GM23338 (cell line): ENCODE data around the gene HOXD4. TPM values are rescaled to one million over a fixed set of nuclear protein-coding genes. Genes with fewer than 3 reads are reported as not detected.

Source experiments
- ATAC-seq: fragments of 200-7000 bp; cut with Tn5 transposase; 3 replicates; pipeline ENCODE4 v1.9.1; 2020
- DNase-seq: peaks from one replicate; pipeline ENCODE4 v3.0.0-alpha.2; 2015; ENCODE audit warnings: low spot score
- H2AFZ ChIP-seq: fragments of 200-600 bp; sonication (generic); 2 replicates; pipeline ENCODE4 v1.8.0; 2016; ENCODE audit warnings: antibody characterized with exemption, mild to moderate bottlenecking, moderate library complexity
- H3F3A ChIP-seq: fragments of 200-600 bp; sonication (generic); replicated peaks from 2 replicates; pipeline ENCODE4 v1.8.0; 2017; ENCODE audit warnings: antibody characterized with exemption, mixed run types, low read depth
- H3K27ac ChIP-seq: fragments of 200-600 bp; sonication (generic); 2 replicates; pipeline ENCODE4 v1.6.1; 2016; ENCODE audit warnings: low read depth
- H3K27me3 ChIP-seq: fragments of 200-600 bp; sonication (generic); 2 replicates; pipeline ENCODE4 v1.8.0; 2016; ENCODE audit warnings: mild to moderate bottlenecking, mixed run types, moderate library complexity; ENCODE audit not compliant: insufficient read depth
- H3K36me3 ChIP-seq: fragments of 200-600 bp; sonication (generic); 2 replicates; pipeline ENCODE4 v1.8.0; 2016; ENCODE audit warnings: mild to moderate bottlenecking; ENCODE audit not compliant: insufficient read depth
- H3K4me1 ChIP-seq: fragments of 200-600 bp; sonication (generic); 2 replicates; pipeline ENCODE4 v1.8.0; 2016; ENCODE audit warnings: mild to moderate bottlenecking, moderate library complexity; ENCODE audit not compliant: insufficient read depth
- H3K4me2 ChIP-seq: fragments of 200-600 bp; sonication (generic); 2 replicates; pipeline ENCODE4 v1.7.1; 2017; ENCODE audit warnings: mixed run types
- H3K4me3 ChIP-seq: fragments of 200-600 bp; sonication (generic); 2 replicates; pipeline ENCODE4 v1.6.1; 2016; ENCODE audit warnings: mixed run types
- H3K79me2 ChIP-seq: fragments of 200-600 bp; sonication (generic); replicated peaks from 2 replicates; pipeline ENCODE4 v1.8.0; 2017; ENCODE audit warnings: mild to moderate bottlenecking; ENCODE audit not compliant: insufficient read depth
- H3K9me2 ChIP-seq: fragments of 200-600 bp; sonication (generic); 2 replicates; pipeline ENCODE4 v1.8.0; 2017; ENCODE audit not compliant: insufficient read depth
- H4K20me1 ChIP-seq: fragments of 200-600 bp; sonication (generic); replicated peaks from 2 replicates; pipeline ENCODE4 v1.8.0; 2017; ENCODE audit warnings: mild to moderate bottlenecking; ENCODE audit not compliant: insufficient read depth
- H3K27ac Mint-ChIP-seq: 2 replicates; pipeline ENCODE4 v1.8.0; 2020; ENCODE audit warnings: inconsistent platforms, mild to moderate bottlenecking, moderate library complexity, mixed read lengths
- H3K27me3 Mint-ChIP-seq: 3 replicates; pipeline ENCODE4 v1.8.0; 2022; ENCODE audit warnings: low read depth, mild to moderate bottlenecking, moderate library complexity, mixed read lengths, inconsistent platforms; ENCODE audit not compliant: insufficient read depth, poor library complexity
- H3K36me3 Mint-ChIP-seq: 3 replicates; pipeline ENCODE4 v1.8.0; 2021; ENCODE audit warnings: low read depth, mild to moderate bottlenecking, inconsistent platforms, moderate library complexity, mixed read lengths
- H3K4me1 Mint-ChIP-seq: 3 replicates; pipeline ENCODE4 v1.8.0; 2020; ENCODE audit warnings: mild to moderate bottlenecking, inconsistent platforms, mixed read lengths
- H3K4me3 Mint-ChIP-seq: 3 replicates; pipeline ENCODE4 v1.8.0; 2021; ENCODE audit warnings: moderate library complexity, mild to moderate bottlenecking, inconsistent platforms, mixed read lengths
- H3K9me3 Mint-ChIP-seq: 3 replicates; pipeline ENCODE4 v1.8.0; 2020; ENCODE audit warnings: moderate library complexity, mild to moderate bottlenecking, inconsistent platforms, mixed read lengths
- CTCF ChIP-seq, 2 experiments: fragments of 200-600 bp in 1 of 2; sonication (generic) in 1 of 2; conservative IDR thresholded peaks; 2 replicates each; pipeline versions ENCODE4 v1.5.1 to v1.6.1; 2016 to 2017; ENCODE audit warnings: antibody characterized with exemption in 2 of 2, low read depth in 2 of 2, mild to moderate bottlenecking in 2 of 2, moderate library complexity in 1 of 2
- EZH2 ChIP-seq: fragments of 200-600 bp; sonication (generic); IDR thresholded peaks from one replicate; pipeline ENCODE4 v1.8.0; 2017; ENCODE audit warnings: antibody characterized with exemption, mild to moderate bottlenecking, low read depth; ENCODE audit not compliant: unreplicated experiment
- NANOG ChIP-seq: IDR thresholded peaks from 2 replicates; pipeline ENCODE4 v1.6.1; 2016; ENCODE audit warnings: antibody characterized with exemption, borderline replicate concordance
- STAT1 ChIP-seq: IDR thresholded peaks from one replicate; pipeline ENCODE4 v1.6.1; 2016; ENCODE audit warnings: antibody characterized with exemption; ENCODE audit not compliant: unreplicated experiment
- ZNF114 ChIP-seq: fragments of 250-450 bp; sonication (Bioruptor Pico); IDR thresholded peaks from 2 replicates; pipeline ENCODE4 v1.5.0; 2020; ENCODE audit warnings: mild to moderate bottlenecking, moderate library complexity
- ZNF331 ChIP-seq: fragments of 250-450 bp; sonication (Bioruptor Pico); IDR thresholded peaks from 2 replicates; pipeline ENCODE4 v1.5.0; 2020; ENCODE audit warnings: low read depth, mild to moderate bottlenecking, moderate library complexity
- ZNF462 ChIP-seq: fragments of 250-450 bp; sonication (Bioruptor Pico); IDR thresholded peaks from 2 replicates; pipeline ENCODE4 v1.5.0; 2020; ENCODE audit warnings: mild to moderate bottlenecking, moderate library complexity
- polyA plus RNA-seq: library from polyadenylated mRNA; unstranded; fragments of >200 nt; fragmentation: Nextera tagmentation; extraction: Ambion mirVana; gene quantifications from 2 replicates; pipeline ENCODE4 v1.2.1, GENCODE V29; 2016
- total RNA-seq: library from RNA; depleted of rRNA; stranded (reverse); fragments of >200 nt; shearing (Covaris generic); gene quantifications from 2 replicates; pipeline ENCODE4 v1.2.3, GENCODE V29; 2014

HOXD4 gene
- total and polyA plus RNA-seq, 2 experiments from 2014 or later, result not detected

DNA sequence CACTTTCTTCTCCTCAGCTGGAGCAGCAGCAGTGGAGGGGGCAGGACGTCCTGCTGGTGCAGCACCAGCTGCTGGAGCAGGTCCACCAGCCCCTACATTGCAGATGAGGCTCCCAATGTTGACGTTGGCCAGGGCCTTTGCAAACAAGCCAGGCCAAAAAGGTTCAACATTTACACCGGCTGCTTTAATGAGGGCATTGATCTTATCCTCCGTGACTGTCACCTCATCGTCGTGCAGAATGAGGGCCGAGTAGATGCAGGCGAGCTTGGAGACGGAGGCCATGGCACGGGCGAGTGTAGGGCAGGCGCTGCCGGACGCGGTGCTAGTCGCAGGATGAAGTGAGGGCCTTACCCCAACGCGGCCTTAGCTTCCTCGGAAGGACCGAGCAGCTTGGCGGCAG, 49.6 kb downstream of the HOXD4 start (continued):
- no peak for TF ChIP-seq ZNF462
- no peak for TF ChIP-seq STAT1
- no peak for TF ChIP-seq ZNF331 (CRISPR knock-in tag)

DNA sequence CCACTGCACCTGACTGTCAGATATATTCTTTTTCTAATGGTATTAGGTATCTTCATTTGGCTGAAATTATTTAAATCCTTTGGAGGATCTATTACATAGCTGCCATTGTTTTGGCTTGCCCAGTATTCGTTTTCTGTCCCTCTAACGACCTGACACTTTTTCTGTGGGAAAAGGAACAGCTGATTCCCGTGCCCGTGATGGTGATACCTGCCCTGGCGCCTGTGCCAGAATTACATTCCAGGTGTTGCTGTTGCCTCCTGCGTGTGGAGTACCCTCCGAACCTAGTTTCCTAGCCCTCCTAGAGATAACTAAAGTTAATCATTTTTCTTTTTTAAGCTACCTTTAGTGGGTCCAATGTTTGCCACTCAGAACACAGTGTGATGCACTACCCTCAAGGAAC, 51.1 kb downstream of the HOXD4 start:
- Histone ChIP-seq H3K4me3 (no peak overlapping the region), H3K4me2 (no peak overlapping the region), H3K27ac (no peak overlapping the region), H3K27me3 (peaks cover 5% of the 10 kb centered on the region; the same call in 1 of the 2 replicates), H3K9me2 (no peaks in the 10 kb centered on the region), H3F3A (no peaks in the 10 kb centered on the region), H3K36me3 (no peaks in the 10 kb centered on the region), H4K20me1 (no peaks in the 10 kb centered on the region), H3K79me2 (no peaks in the 10 kb centered on the region), H2AFZ (no peak overlapping the region), H3K4me1 (no peaks in the 10 kb centered on the region)
- Mint-ChIP-seq H3K27me3 (peaks cover 3% of the 10 kb centered on the region), H3K4me1 (no peaks in the 10 kb centered on the region), H3K4me3 (no peak overlapping the region), H3K9me3 (no peaks in the 10 kb centered on the region), H3K27ac (no peak overlapping the region), H3K36me3 (no peaks in the 10 kb centered on the region)
- DNase-seq (no peak), ATAC-seq (no peak)
- TF ChIP-seq EZH2 (no peak), ZNF114 (CRISPR knock-in tag) (no peak), CTCF (conservative IDR thresholded peaks at IDR 0.05; ENCODE audit: low read depth in 2 of 2) (no peak), NANOG (no peak), ZNF462 (no peak)
